HEK293 (cell line): ENCODE results near the gene CPLX1.

Experiments
- ZNF707 ChIP-seq: fragments of 450-650 bp; formaldehyde crosslinking; IDR thresholded peaks from 2 replicates; pipeline ENCODE4 v1.5.1; 2016; ENCODE audit warnings: missing biosample characterization, missing genetic modification characterization
- TF ChIP-seq, protein P1 (sequence below): fragments of 450-650 bp; formaldehyde crosslinking; IDR thresholded peaks from 2 replicates; pipeline ENCODE4 v1.5.1; 2016; ENCODE audit warnings: missing biosample characterization, missing genetic modification characterization

DNA sequence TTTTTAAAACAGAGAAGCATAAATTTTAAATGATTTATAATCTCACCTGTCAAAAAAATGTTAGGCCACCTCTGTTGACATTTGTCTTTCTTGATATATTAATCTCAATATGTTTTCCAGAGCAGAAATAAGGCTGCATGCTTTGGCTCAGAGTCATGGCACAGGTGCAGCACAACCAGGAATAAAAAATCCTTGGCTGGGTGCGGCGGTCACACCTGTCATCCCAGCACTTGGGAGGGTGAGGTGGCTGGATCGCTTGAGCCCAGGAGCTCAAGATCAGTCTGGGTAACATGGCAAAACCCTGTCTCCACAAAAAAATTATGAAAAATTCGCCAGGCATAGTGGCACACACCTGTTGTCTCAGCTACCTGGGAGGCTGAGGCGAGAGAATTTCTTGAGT lies 18.1 kb downstream of the CPLX1 start:
- TF ChIP-seq ZNF707 (tag by site-specific recombination) = no peak
- TF ChIP-seq, protein P1, sequence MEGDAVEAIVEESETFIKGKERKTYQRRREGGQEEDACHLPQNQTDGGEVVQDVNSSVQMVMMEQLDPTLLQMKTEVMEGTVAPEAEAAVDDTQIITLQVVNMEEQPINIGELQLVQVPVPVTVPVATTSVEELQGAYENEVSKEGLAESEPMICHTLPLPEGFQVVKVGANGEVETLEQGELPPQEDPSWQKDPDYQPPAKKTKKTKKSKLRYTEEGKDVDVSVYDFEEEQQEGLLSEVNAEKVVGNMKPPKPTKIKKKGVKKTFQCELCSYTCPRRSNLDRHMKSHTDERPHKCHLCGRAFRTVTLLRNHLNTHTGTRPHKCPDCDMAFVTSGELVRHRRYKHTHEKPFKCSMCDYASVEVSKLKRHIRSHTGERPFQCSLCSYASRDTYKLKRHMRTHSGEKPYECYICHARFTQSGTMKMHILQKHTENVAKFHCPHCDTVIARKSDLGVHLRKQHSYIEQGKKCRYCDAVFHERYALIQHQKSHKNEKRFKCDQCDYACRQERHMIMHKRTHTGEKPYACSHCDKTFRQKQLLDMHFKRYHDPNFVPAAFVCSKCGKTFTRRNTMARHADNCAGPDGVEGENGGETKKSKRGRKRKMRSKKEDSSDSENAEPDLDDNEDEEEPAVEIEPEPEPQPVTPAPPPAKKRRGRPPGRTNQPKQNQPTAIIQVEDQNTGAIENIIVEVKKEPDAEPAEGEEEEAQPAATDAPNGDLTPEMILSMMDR (tag by site-specific recombination) = no peak
